ENCODE measurements around the gene PTPRN2. TPM values are rescaled to one million over a fixed set of nuclear protein-coding genes. Genes with fewer than 3 reads are reported as not detected.
"Not testable (repeated sequence)": the region's sequence is repeated elsewhere in the genome, so short reads cannot be mapped to it uniquely, and the experiment has no call there.

The PTPRN2 gene
- polyA plus RNA-seq, 4 donors = 1.6 to 11.7 (median 4.0) TPM

DNA sequence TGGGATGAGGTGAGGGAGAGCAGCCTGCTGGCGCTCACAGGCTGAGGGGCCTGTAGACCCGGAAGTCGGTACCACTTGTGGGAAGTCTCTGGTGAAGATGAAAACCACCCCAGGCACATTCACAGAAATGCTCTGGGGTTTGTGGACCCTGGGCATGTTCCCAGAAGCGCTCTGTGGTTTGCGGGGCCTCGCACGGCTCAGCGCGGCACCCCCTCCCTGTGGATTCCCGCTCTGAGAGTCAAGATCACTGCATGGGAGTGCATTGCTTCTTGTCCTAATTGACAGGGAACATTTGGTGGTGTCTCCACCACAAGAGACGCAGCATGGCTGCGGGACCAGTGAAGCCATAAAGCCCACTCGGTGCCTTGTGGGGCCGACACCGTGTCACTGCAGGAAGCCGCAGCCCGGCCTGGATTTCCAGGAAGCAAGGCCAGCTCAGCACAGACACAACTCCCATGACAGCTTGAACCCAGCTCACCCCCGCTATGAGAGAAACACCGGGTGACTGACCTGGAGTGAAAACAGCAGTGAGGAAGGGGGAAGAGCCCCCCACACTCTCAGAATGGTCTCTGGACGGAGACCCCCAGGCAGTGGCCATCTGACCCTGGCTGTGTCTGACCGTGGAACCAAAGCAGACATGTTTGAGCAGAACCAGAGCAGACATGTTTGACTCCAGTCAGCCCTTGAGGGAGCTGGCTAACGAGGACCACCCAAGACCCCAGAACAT, 157.2 kb downstream of the PTPRN2 start:
- 83 to 95% (median 92%) methylated on average over 22 of the region's 22 CpGs for WGBS, 3 donors
- H3K9me3 ChIP-seq (ENCODE audit: control insufficient read depth in 2 of 2, insufficient read depth in 1 of 2, low read depth in 1 of 2, low read length in 1 of 2) = no peaks in the 10 kb centered on the region
- H3K4me1 ChIP-seq (ENCODE audit: control insufficient read depth in 3 of 3, insufficient read depth in 2 of 3, low read depth in 1 of 3, low read length in 2 of 3) = peaks cover 0 to 12% (median 0%) of the 10 kb centered on the region in 3 donors
- DNase-seq (no peak), FAIRE-seq (no peak)
- no peak overlapping the region for H3K27ac ChIP-seq (ENCODE audit: low read depth in 1 of 3, low read length in 2 of 3)
- no peak overlapping the region for H3K4me3 ChIP-seq (ENCODE audit: low read depth in 1 of 3, low read length in 3 of 3)
- H3K36me3 ChIP-seq (ENCODE audit: control insufficient read depth in 3 of 3, insufficient read depth in 2 of 3, low read depth in 1 of 3, low read length in 3 of 3) = no peaks in the 10 kb centered on the region
- no peaks in the 10 kb centered on the region for H3K27me3 ChIP-seq (ENCODE audit: control insufficient read depth in 3 of 3, insufficient read depth in 3 of 3, low read length in 3 of 3)

DNA sequence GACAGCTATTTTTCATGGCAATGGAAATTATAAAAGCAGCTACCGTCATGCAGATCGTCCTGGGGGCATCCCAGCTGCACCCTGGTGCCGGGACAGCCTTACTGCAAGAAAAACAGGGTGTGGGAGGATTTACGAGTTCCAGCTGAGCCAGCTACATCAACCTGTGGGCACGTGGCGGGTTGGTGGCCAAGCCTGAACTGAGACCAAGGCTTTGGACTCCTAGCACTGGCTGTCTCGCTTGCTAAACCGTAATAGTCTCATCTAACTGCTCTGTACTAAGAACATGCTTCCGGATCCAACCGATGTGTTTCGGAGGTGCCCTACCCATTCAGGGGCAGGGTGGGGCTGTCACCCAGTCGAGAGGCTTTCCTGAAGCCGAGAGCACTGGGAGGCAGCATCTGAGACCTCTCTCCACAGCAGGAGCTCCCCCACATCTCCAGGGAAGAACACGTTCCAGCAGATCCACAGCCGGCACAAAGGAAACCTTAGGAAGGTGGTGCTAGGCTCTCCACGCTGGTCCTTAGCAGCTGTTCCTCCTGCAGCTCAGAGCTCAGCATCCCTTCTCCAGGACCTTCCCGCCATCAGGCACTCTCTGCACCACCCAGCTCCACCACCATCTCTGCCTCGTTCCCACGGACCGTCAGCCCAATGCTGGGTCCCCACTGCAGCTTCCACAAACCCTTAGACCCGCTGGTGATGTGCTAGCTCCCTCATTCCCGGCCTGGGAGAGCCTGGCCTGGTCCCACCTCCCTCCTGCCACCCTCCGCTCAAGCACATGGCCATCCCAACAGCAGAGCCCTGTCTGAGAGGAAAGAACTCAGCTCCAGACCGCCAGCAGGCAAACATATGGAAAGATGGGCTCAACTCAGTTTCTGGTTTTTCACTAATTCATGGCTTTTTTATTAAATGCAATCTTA, 158.5 kb downstream of the PTPRN2 start:
- no peaks in the 10 kb centered on the region for H3K9me3 ChIP-seq (ENCODE audit: control insufficient read depth in 2 of 2, insufficient read depth in 1 of 2, low read depth in 1 of 2, low read length in 1 of 2)
- FAIRE-seq (no peak), DNase-seq (no peak)
- no peak overlapping the region for H3K4me3 ChIP-seq (ENCODE audit: low read depth in 1 of 3, low read length in 3 of 3)
- 74 to 81% (median 77%) methylated on average over 23 to 24 of the region's 24 CpGs for WGBS, 3 donors
- H3K27ac ChIP-seq (ENCODE audit: low read depth in 1 of 3, low read length in 2 of 3) = no peak overlapping the region
- no peaks in the 10 kb centered on the region for H3K36me3 ChIP-seq (ENCODE audit: control insufficient read depth in 3 of 3, insufficient read depth in 2 of 3, low read depth in 1 of 3, low read length in 3 of 3)
- H3K4me1 ChIP-seq (ENCODE audit: control insufficient read depth in 3 of 3, insufficient read depth in 2 of 3, low read depth in 1 of 3, low read length in 2 of 3) = peaks cover 0 to 12% (median 0%) of the 10 kb centered on the region in 3 donors
- H3K27me3 ChIP-seq (ENCODE audit: control insufficient read depth in 3 of 3, insufficient read depth in 3 of 3, low read length in 3 of 3) = no peaks in the 10 kb centered on the region

DNA sequence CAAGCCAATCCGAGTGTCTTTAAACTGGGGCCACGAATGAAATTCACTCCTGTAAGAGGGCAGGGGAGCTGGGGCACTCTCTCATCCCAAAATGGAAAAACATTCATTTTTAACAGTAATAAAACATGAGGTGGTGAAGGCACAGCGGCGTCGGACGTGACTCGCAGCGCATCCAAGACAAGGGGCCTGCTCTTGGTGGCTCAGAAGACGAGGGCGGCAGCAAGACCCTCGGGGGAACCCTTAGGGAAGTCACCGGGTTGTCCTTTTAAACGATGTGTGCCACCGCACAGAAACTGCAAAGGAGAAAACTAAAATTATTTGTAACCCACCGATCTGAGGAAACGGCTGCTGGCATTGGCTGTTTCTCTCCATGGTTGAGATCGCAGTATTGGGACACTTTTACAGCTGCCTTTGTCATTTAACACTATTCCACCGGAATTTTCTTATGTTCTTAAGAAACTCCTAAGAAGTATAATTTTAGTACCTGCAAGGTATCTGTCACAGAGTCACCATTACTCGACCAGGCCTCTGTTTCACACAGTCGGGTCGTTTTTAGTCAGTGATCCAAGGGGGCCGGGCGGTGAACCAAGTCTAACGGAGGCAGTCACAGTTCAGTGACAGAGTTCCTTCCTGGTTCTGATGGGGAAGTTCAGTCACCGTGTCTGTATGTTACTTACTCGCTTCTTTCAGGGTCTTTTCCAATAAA, 159.3 kb downstream of the PTPRN2 start:
- Histone ChIP-seq H3K4me3 (ENCODE audit: low read depth in 1 of 3, low read length in 3 of 3) (no peak overlapping the region), H3K36me3 (ENCODE audit: control insufficient read depth in 3 of 3, insufficient read depth in 2 of 3, low read depth in 1 of 3, low read length in 3 of 3) (no peaks in the 10 kb centered on the region), H3K4me1 (ENCODE audit: control insufficient read depth in 3 of 3, insufficient read depth in 2 of 3, low read depth in 1 of 3, low read length in 2 of 3) (peaks cover 0 to 11% (median 0%) of the 10 kb centered on the region in 3 donors), H3K27me3 (ENCODE audit: control insufficient read depth in 3 of 3, insufficient read depth in 3 of 3, low read length in 3 of 3) (no peaks in the 10 kb centered on the region), H3K9me3 (ENCODE audit: control insufficient read depth in 2 of 2, insufficient read depth in 1 of 2, low read depth in 1 of 2, low read length in 1 of 2) (no peaks in the 10 kb centered on the region), H3K27ac (ENCODE audit: low read depth in 1 of 3, low read length in 2 of 3) (no peak overlapping the region)
- WGBS, 3 donors = 86 to 89% (median 87%) methylated on average over 26 of the region's 26 CpGs
- FAIRE-seq (no peak), DNase-seq (no peak)

GRCh38 chr7:158425676-158426075, 161.9 kb downstream of the PTPRN2 start:
- not testable (repeated sequence) for DNase-seq; H3K4me3 ChIP-seq (ENCODE audit: low read depth in 1 of 3, low read length in 3 of 3); H3K9me3 ChIP-seq (ENCODE audit: control insufficient read depth in 2 of 2, insufficient read depth in 1 of 2, low read depth in 1 of 2, low read length in 1 of 2); H3K27me3 ChIP-seq (ENCODE audit: control insufficient read depth in 3 of 3, insufficient read depth in 3 of 3, low read length in 3 of 3); FAIRE-seq; H3K36me3 ChIP-seq (ENCODE audit: control insufficient read depth in 3 of 3, insufficient read depth in 2 of 3, low read depth in 1 of 3, low read length in 3 of 3); H3K4me1 ChIP-seq (ENCODE audit: control insufficient read depth in 3 of 3, insufficient read depth in 2 of 3, low read depth in 1 of 3, low read length in 2 of 3); H3K27ac ChIP-seq (ENCODE audit: low read depth in 1 of 3, low read length in 2 of 3)
- 95 to 98% (median 96%) methylated on average over 21 to 34 of the region's 42 CpGs for WGBS, 3 donors

- FAIRE-seq (no peak), DNase-seq (no peak)
- Histone ChIP-seq H3K36me3 (ENCODE audit: control insufficient read depth in 3 of 3, insufficient read depth in 2 of 3, low read depth in 1 of 3, low read length in 3 of 3) (no peaks in the 10 kb centered on the region), H3K27ac (ENCODE audit: low read depth in 1 of 3, low read length in 2 of 3) (no peak overlapping the region), H3K4me3 (ENCODE audit: low read depth in 1 of 3, low read length in 3 of 3) (no peak overlapping the region), H3K27me3 (ENCODE audit: control insufficient read depth in 3 of 3, insufficient read depth in 3 of 3, low read length in 3 of 3) (no peaks in the 10 kb centered on the region), H3K4me1 (ENCODE audit: control insufficient read depth in 3 of 3, insufficient read depth in 2 of 3, low read depth in 1 of 3, low read length in 2 of 3) (no peaks in the 10 kb centered on the region), H3K9me3 (ENCODE audit: control insufficient read depth in 2 of 2, insufficient read depth in 1 of 2, low read depth in 1 of 2, low read length in 1 of 2) (no peaks in the 10 kb centered on the region)
- WGBS, 3 donors = 74 to 88% (median 79%) methylated on average over 19 of the region's 19 CpGs
These were observed 163.1 kb downstream of the PTPRN2 start for GRCh38 chr7:158424531-158424930.

- DNase-seq (no peak), FAIRE-seq (no peak)
- H3K4me1 ChIP-seq (ENCODE audit: control insufficient read depth in 3 of 3, insufficient read depth in 2 of 3, low read depth in 1 of 3, low read length in 2 of 3) = no peaks in the 10 kb centered on the region
- no peaks in the 10 kb centered on the region for H3K27me3 ChIP-seq (ENCODE audit: control insufficient read depth in 3 of 3, insufficient read depth in 3 of 3, low read length in 3 of 3)
- H3K4me3 ChIP-seq (ENCODE audit: low read depth in 1 of 3, low read length in 3 of 3) = no peak overlapping the region
- H3K9me3 ChIP-seq (ENCODE audit: control insufficient read depth in 2 of 2, insufficient read depth in 1 of 2, low read depth in 1 of 2, low read length in 1 of 2) = no peaks in the 10 kb centered on the region
- no peaks in the 10 kb centered on the region for H3K36me3 ChIP-seq (ENCODE audit: control insufficient read depth in 3 of 3, insufficient read depth in 2 of 3, low read depth in 1 of 3, low read length in 3 of 3)
- WGBS, 3 donors = 93 to 96% (median 94%) methylated on average over 23 of the region's 23 CpGs
- no peak overlapping the region for H3K27ac ChIP-seq (ENCODE audit: low read depth in 1 of 3, low read length in 2 of 3)
These were observed 163.6 kb downstream of the PTPRN2 start for GRCh38 chr7:158424011-158424410.

DNA sequence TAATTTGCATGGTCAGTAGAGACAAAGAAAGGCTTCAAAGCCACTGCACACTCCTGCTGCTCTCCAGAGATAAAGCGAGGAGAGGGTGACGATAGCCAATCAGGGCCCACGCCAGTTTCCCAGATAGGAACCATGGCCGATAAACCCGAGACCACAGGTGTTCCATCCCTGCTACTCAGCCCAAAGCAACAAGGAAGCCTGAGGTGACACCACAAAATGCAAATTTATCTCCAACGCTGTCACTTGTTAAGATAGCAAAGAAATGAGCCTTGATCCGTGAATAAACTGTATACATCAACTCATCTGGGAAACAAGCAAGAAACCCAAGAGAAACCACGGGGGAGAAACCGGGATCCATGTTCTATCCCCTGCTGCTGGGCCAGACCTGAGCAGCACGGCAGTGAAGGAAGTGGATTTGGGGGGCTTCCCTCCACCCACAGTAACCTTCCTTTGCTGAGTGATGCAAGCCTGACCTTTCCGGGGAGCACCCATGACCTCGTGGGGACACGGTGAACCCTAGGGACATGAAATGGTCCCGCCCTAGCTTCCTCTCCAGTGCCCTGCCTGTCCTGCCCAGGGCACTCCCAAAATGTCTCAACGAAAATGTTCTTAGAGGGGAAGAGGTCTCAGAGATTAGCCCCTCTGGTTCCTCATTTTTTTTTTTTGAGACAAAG, 164.6 kb downstream of the PTPRN2 start:
- no peaks in the 10 kb centered on the region for H3K9me3 ChIP-seq (ENCODE audit: control insufficient read depth in 2 of 2, insufficient read depth in 1 of 2, low read depth in 1 of 2, low read length in 1 of 2)
- H3K4me1 ChIP-seq (ENCODE audit: control insufficient read depth in 3 of 3, insufficient read depth in 2 of 3, low read depth in 1 of 3, low read length in 2 of 3) = no peaks in the 10 kb centered on the region
- no peak for FAIRE-seq
- H3K27me3 ChIP-seq (ENCODE audit: control insufficient read depth in 3 of 3, insufficient read depth in 3 of 3, low read length in 3 of 3) = no peaks in the 10 kb centered on the region
- H3K27ac ChIP-seq (ENCODE audit: low read depth in 1 of 3, low read length in 2 of 3) = no peak overlapping the region
- 70 to 81% (median 80%) methylated on average over 15 of the region's 15 CpGs for WGBS, 3 donors
- H3K36me3 ChIP-seq (ENCODE audit: control insufficient read depth in 3 of 3, insufficient read depth in 2 of 3, low read depth in 1 of 3, low read length in 3 of 3) = no peaks in the 10 kb centered on the region
- no peak for DNase-seq
- H3K4me3 ChIP-seq (ENCODE audit: low read depth in 1 of 3, low read length in 3 of 3) = no peak overlapping the region
